ENCODE data around the gene LYZ.
A peak's percentile ranks its signal among the peaks of the same experiment; 100 is the strongest.

Gene LYZ

DNA sequence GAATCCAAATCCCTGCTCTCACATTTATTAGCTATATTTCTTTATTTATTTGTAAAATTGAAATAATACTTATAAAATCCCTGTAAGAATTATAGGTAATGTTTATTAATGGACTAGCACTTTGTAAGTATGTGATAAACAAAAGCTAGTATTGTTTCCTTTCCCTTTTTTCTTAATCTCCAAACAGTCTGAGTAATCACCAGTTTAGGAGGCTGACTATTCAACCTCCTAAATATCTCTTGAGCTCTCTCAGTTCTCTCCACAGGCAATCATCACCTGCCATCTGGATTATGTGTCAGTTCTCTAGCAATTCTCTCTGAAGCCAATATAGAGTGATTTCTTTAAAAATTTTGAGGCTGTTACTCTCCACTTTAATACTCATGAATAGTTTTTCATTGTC lies 9.2 kb upstream of the LYZ start:
- no peak for DNase-seq (ENCODE audit: low spot score)

DNA sequence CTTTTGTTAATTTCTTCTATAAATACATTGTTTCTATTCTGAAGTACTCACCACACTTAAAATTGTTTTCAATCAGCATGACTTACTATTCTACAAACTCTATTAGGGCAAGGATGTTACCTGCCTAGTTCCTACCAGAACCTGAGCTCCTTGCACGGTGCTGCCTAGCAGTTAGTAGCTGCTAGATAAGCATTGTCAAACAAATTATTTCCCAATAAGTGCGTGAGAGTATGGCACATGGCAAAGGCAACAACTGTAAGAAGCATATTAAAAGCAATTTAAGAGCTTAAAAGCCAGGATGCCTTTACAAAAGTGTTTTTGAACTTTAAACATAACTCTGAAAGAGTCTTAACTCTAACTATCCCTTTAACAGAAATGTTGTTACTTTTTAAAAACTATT lies 8.2 kb upstream of the LYZ start:
- DNase-seq (ENCODE audit: low spot score), result no peak

DNA sequence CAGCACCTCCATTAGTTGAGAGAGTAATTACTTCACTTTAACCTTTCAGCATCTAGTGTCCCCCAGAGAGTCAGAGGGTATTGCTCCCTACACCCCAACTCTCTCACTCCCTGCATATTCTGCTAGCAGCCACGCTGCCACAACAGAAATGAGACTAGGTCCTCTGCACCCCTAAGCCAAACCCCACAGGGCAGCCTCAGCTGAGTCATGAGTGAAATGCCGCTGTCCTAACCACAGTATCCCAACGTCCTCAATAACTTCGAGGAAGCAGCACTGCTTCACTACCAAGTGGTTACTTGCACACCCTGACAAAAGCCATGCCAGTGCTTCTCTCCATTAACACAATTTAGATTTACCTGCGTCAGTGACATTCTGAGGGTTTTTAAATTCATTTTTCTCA lies 6.9 kb upstream of the LYZ start:
- DNase-seq (ENCODE audit: low spot score), result no peak

DNA sequence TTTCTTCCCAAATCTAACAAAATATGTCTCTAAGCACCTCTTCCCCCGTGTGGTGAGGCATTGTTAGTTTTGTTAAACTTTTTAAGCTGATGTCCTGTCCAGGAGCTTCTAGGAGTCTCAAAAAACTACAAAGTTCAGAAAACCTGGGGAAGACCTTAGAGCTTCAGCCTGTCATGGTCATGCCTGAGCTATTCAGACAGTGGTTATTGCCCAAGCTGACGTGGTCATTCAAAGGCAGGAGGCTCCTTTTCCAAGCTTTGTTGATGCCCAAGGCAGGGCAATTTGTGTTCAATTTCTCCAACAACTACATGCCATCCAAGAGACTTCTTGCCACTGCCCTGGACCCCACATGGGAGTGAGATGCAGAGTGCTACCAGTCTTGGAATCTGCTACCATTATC lies 5.8 kb upstream of the LYZ start:
- DNase-seq (ENCODE audit: low spot score), result no peak

DNA sequence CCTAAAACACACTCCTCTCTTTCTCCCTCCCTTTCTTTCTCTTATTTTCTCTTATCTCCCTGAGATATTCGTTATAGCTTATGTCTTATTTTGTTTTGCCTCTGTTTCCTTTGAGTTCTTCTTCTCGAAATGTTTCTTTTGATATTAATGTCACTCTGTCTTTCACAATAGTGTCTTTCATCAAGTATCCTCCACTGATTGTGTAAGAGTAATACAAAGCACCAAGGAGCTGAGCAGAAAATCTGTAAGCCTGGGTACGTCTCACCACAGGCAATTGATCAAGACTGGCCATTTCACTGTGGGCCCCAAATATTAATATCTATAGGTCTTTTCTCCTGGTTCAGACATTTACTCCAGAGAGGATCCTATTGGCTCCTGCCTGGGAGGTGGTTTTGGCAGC lies 4.8 kb upstream of the LYZ start:
- no peak for DNase-seq (ENCODE audit: low spot score)

DNA sequence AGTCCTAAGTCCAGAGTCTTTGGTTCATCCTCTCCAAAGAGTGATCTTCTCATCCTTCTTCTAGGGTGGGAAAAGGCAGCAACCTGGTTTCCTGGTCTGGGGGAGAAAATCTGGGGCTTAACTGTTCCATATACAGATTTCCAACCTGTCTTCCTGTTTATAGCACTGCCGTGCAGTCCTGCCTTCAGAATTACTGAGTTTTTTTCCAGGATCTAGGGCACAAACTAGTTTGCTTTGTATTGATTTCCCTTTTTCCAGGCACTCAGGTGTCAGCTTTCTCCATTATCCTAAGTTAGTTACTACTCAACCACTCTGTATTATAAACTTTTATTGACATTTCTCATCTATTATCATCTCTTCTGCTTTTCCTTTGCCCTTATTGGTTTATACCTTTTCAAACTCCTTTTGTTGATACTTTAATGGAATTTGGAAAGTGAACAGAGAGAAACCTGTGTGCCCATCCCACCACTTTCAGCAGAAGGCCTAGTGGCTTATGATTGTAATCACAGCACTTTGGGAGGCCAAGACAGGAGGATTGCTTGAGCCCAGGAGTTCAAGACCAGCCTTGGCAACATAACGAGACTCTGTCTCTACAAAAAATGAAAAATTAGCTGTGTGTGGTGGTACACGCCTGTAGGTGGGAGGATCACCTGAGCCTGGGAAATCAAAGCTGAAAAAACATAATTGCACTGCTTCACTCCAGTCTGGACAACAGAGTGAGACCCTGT lies 4.1 kb upstream of the LYZ start:
- no peak for DNase-seq (ENCODE audit: low spot score)

DNA sequence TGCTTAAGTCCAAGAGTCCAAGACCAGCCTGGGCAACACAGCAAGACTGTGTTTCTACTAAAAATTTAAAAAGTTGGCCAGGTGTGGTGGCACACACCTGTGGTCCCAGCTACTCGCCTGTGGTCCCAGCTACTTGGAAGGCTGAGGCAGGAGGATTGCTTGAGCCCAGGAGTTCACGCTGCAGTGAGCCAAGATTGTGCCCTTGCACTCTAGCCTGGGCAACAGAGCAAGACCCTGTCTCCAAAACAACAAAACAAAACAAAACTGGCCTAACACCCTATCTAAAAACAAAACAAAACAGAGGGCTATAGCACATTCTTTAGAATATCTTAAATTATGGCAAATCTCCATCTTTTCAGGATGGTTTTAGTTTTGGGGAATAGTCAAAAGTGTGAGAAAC lies 3.1 kb upstream of the LYZ start:
- no peak for DNase-seq (ENCODE audit: low spot score)

DNA sequence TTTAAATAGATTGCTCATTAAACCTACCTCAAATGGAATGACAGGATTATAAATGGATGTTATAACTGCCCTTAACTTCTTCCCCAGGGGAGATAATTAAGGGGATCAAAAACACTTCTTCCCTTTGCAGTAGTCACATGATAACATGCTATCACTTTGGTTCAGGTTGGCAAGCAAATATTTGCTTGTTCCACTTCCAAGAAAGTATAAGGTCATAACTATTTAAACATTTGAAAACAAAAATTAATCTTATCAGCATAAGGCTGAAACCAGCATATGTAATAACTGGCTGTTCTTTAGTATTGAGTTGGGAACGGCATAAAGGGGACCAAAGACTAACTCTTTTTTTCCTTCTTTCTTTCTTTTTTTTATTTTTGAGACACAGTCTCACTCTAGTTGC lies 2.4 kb upstream of the LYZ start:
- DNase-seq (ENCODE audit: low spot score), result no peak

DNA sequence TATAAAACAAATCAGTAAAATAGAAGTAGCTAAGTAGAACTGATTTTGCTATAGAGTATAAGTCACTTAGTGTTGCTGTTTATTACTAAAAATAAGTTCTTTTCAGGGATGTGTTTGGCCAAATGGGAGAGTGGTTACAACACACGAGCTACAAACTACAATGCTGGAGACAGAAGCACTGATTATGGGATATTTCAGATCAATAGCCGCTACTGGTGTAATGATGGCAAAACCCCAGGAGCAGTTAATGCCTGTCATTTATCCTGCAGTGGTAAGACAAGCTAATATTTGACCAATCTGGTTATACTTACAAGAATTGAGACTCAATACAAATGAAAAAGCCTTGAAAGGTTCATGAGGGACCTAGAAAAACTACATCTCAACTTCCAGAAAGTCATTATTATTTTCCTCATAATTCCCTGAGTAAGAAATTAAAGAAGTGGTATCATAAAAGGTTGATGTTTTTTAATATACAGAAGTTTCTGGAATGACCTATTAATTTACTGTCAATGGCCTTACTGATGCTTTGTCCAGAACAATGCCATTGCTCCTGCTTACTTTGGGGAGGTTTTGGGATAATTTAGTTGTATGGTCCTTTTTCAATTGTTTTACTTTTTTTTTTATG lies 1.9 kb downstream of the LYZ start:
- DNase-seq (ENCODE audit: low spot score), result no peak

DNA sequence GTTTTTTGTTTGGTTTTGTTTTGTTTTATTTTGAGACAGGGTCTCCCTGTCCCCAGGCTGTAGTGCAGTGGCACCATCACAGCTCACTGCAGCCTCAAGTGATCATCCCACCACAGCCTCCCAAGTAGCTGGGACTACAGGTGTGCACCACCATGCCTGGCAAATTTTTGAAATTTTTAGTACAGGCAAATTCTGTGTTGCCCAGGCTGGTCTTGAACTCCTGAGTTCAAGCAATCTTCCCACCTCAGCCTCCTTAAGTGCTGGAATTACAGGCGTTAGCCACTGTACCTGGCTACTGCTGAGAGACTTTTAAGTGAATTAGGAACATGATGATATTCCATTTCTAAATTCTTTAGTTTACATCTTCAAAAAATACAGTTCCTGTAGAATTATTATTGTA lies 2.6 kb downstream of the LYZ start:
- no peak for DNase-seq (ENCODE audit: low spot score)

DNA sequence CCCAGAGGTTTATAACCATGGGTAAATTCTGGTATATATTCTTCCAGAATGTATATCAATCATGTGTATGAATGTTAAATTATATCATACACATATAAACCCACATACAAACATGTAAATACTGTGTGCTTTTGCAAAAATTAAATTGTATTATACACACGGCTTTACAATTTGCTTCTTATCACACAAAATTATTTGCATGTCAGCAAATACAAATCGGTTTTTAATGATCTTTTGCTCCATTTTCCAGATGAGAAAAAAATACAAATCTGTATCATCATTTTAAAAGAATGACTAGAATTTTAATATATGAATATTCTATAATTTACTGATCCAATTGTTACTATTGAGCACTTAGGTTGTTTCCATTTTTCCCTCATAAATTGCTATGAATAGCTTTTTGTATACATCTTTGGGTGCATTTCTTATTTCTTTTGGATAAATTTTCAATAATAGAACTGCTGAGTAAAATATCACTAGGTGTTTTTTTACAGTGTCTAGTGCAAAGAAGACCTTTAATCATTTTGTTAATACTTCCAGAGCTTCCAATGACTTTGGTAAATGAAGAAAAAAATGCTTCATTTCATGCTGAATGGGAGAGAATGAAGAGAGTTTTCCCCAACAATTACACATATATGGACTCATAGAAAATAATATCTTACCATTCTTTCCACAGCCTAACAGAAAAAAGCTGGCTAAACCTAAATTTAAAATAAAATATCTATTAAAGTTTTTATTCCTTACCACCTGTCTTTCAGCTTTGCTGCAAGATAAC lies 3.5 kb downstream of the LYZ start:
- no peak for DNase-seq (ENCODE audit: low spot score)

DNA sequence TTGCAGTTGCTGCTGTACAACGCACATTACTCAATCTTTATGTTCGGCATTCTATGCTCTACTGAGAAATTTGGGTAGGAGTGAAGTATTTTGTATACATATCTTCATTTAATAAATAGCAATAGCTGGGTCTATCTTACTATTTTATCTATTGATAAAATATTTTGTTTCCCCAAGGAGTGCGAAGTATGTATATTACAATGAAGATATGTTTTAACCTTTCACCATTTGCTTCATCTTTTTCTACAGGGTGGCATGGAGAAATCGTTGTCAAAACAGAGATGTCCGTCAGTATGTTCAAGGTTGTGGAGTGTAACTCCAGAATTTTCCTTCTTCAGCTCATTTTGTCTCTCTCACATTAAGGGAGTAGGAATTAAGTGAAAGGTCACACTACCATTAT lies 4.7 kb downstream of the LYZ start:
- no peak for DNase-seq (ENCODE audit: low spot score)

DNA sequence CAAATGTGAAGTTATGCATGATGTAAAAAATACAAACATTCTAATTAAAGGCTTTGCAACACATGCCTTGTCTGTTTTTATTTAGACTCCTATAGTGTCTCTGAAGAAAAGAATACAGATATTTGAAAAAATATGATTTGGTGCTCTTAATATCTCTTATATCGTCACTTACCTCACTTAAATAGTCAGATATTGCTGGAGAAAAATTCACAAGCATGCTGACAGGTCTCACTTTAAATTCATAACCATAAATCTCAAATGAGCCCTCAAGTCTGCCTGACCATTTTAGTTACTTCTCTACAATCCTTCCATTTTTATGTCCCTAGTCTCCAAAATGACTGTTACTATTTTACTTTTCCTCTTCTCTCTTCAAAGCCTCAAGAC lies 6.0 kb downstream of the LYZ start:
- no peak for DNase-seq (ENCODE audit: low spot score)

DNA sequence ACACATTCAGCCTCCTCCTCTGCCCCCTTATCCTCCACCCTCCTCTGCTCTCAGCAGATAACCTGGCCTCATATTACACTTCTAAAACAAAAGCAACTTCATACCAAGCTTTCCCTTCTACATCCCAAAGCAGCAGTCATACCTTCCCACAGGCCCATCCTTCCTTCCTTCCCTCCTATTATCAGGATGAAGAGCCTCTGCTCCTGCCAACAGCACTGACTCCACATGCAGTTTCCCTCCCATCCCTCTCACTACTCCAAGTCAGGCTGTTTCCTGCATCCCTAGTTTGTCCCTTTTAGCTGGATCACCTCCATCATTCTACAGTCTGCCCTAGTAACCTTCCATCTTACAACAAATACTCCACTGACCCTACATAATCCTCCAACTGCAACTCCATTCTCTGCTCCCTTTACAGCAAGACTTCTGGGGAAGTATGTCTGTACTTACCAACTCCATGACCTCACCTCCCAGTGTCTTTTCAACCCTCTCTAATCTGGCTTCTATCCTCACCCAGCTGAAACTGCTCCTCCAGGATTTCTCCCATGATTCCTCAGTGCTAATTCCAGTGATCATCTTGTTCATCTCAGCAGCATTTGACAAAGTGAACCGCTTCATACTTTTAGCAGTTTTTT lies 6.5 kb downstream of the LYZ start:
- DNase-seq (ENCODE audit: low spot score), result no peak

DNA sequence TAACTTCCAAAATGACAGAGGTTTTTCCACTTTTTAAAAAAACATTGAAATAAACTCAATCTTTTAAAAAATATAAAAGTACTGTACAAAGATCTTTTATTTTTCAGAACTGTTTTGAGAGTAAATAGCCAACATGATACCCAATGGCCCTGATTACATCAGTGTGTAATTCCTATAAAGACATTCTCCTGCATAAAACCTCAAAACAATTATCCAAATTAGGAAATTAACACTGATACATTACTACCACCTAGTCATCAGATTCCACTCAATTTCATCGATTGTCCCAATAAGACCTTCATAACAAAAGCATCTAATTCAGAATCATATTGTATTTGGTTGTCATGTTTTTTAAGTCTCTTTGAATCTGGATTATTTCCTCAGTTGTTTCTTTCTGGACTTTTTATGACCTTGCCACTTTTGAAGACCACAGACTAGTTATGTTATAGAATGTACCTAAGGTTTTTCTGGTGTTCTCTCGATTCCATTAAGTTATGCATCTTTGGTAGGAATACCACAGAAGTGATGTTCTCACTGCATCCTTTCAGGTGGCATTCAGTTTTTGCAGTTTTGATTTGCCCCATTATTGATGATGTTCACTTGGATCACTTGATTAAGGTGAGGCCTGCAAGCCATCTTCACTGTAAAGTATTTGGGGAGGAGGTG lies 7.3 kb downstream of the LYZ start:
- no peak for DNase-seq (ENCODE audit: low spot score)

DNA sequence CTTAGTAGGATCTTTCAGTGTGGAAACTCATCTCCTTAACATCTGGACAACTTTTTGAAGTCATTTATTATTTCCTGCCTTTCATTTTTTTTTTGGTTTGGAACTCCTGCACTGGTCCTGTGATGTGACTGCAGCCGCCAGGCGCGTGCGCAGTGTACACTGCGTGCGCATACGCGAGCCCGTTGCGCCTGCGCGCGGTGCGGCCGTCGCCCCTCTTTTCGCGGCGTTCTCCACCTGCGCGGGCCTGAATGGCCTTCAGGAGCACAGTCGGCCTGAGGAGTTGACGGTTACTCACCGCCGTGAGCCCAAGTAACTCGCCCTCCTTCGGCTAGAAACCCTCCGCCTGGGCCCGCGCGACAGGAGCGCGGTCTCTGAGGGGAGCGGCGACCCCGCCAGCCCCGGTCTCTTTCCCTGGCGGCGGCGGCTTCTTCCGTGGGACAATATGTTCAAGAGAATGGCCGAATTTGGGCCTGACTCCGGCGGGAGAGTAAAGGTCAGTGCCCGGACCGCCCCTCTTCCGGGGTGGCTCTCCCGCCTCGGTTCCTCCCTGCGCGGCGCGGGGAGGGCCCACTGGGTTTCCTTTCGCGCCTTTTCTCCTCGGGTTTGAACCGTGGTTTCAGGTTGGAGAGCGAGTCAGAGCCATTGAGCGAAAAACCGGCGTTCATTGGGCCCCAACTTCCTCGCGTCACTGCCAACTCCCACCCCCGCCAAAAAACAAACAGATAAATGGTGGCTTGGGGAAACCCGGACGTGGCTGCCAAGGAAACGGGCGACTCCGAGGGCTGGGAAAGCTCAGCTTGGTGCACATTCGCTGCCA lies 11.6 kb downstream of the LYZ start, which contains the start of gene YEATS4:
YEATS4 (plus strand) TSS at position 213 of the 817 bp plus-strand sequence; CDS start at position 443, 230 bp downstream.
- peak; percentile 76 for DNase-seq (ENCODE audit: low spot score)

DNA sequence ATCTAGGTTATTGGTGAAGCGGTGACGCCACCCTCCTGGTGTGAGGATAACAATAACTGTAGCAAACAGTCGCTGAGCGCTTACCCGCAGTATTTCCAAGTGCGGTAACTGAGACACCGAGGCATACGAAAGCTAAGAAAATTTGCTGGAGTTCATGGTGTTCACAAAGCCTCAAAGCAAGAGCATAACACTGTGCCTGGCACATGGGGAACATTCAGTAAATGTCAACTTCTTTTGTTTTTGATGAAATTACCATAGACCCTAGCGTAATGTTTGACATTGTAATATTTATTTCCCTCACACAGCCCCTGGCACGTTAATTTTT lies 12.1 kb downstream of the LYZ start:
- DNase-seq (ENCODE audit: low spot score), result no peak

DNA sequence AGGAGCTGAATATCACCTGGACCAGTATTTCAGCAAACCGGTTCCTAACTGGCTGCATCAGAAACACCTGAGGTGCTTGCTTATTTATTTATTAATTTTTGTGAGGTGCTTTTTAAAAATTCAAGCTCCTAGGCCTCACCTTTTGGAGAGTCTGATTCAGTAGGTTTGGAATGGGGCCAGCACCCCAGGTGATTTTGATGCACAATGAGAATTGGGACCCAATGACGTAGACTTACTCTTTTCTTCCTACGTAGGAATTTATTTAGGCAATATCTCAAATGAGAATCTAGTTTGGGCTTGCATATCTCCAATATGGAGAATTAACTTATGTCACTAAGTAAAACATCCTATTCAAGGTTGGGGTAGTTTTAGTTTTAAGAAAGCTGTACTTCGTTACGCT lies 18.6 kb downstream of the LYZ start:
- DNase-seq (ENCODE audit: low spot score), result no peak

DNA sequence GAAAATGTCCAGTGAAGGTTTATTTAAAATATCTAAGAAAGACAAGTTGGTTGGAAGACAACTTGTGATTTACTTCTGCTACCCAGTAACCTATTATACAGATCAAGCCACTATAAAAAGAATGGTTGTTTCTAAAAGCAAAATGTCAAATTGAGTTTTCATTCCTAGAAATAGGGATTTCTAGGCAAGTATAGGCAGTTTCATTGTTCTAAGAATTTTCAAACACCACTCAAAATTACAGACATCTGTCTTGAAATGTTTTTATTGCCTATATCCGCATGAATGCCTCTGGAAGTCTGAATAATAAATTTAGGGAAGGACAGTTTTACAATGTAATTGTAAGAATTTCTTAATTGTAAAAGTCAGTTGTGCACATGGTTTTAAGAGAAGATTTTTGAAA lies 20.0 kb downstream of the LYZ start:
- DNase-seq (ENCODE audit: low spot score), result no peak

DNA sequence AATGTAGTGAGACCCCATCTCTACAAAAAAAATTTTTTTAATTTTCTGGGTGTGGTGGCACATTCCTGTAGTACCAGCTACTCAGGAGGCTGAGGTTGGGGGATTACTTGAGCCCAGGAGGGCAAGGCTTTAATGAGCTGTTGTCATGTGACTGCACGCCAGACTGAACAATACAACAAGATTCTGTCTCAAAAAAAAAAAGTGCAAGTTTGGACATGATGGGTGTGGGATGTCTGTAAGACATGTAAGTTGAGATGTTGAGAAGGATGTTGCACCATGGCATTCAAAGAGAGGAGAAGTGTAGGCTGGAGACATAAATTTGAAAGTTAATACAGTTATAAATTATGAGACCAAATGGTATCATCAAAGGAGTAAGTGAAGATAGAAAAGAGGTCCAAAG lies 34.9 kb downstream of the LYZ start:
- DNase-seq (ENCODE audit: low spot score), result no peak

DNA sequence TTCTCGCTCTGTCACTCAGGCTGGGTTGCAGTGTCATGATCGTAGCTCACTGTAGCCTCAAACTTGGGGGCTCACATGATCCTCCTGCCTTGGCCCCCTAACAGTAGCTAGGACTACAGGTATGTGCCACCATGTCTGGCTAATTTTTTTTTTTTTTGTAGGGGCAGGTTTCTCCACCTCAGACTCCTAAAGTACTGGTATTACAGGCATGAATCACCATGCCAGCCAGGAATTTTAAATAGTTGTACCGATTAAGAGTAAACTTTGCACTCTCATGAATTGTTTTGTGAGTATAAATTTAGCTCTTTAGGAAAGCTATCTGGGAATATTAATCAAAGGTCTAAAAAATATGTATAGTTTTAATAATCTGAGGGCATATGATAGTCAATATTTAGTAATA lies 36.9 kb downstream of the LYZ start:
- no peak for DNase-seq (ENCODE audit: low spot score)

DNA sequence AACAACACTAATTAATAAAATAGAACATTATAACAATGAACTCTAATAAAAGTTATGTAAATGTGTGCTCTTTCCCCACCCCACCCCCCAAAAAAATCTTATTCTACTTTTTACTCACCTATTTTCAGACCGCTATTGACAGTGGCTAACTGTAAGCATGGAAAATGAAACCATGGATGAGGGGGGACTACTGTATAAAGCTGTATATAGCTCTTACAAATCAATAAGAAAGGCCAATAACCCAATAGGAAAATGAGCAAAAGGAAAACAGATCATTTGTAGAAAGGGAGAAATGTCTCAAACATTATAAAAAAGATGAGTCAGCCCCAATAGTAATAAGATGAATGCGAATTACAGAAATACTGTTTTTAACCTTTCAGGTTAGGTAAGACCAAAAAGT lies 38.7 kb downstream of the LYZ start:
- DNase-seq (ENCODE audit: low spot score), result no peak

All from kidney capillary endothelial cell (primary cell).